BE2C (cell line): Measurements from ENCODE around the gene NKIRAS1.
"Not testable (repeated sequence)": the region's sequence is repeated elsewhere in the genome, so short reads cannot be mapped to it uniquely, and the experiment has no call there.

Source experiments
- DNase-seq: peaks from one replicate; pipeline ENCODE4 v3.0.0-alpha.2; 2020
- H3K27me3 ChIP-seq: fragments of 250-450 bp; sonication (Bioruptor Pico); 2 replicates; pipeline ENCODE4 v1.5.1; 2020; ENCODE audit warnings: mild to moderate bottlenecking
- H3K36me3 ChIP-seq: fragments of 250-450 bp; sonication (Bioruptor Pico); 2 replicates; pipeline ENCODE4 v1.5.1; 2020; ENCODE audit warnings: mild to moderate bottlenecking
- H3K4me1 ChIP-seq: fragments of 250-450 bp; sonication (Bioruptor Pico); 2 replicates; pipeline ENCODE4 v1.5.1; 2020
- H3K4me3 ChIP-seq: 2 replicates; pipeline ENCODE4 v1.5.1; 2011; ENCODE audit warnings: low read depth, low read length
- H3K9me3 ChIP-seq: fragments of 250-450 bp; sonication (Bioruptor Pico); 2 replicates; pipeline ENCODE4 v1.5.1; 2020
- TF ChIP-seq, protein P1 (sequence below): IDR thresholded peaks from 2 replicates; pipeline ENCODE4 v1.5.1; 2012; ENCODE audit warnings: mild to moderate bottlenecking, low read depth, low read length

Gene NKIRAS1

DNA sequence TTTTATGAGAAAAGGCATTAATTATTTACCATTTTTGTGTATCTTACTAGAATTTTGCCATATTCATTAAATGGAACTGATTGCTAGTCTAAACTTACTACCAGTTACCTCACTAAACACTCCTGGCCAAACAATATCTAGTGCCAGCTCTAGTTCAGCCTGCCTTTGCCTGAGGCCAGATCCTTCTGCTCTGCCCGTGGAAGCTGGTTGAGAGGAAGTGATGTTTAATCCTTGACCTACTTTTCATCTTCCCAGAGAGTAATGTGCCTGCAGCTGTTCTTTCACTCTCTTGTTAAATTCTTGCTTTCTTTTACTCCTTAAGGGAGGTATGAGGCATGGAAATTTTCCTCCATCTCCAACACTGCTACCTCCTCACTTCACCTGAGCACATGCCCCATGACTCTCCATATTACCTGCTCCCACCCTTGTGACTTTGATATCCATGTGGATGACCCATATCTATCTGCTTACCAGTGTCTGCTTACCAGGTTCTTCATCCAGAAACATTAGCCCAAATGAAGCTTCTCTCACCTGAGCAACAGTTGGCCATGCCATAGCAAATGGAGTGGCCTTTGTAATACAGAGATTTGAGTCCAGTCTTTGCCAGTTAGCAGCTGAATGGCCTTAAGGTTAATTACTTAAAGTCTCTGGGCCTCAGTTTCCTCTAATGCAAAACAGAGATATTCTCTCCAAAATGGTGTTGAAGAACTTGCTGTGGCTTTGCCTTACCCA is 57.6 kb downstream of the NKIRAS1 start:
- Histone ChIP-seq H3K27me3 (no peaks in the 10 kb centered on the region), H3K4me3 (no peak overlapping the region), H3K9me3 (no peaks in the 10 kb centered on the region), H3K4me1 (no peaks in the 10 kb centered on the region), H3K36me3 (no peaks in the 10 kb centered on the region)
- TF ChIP-seq, protein P1, sequence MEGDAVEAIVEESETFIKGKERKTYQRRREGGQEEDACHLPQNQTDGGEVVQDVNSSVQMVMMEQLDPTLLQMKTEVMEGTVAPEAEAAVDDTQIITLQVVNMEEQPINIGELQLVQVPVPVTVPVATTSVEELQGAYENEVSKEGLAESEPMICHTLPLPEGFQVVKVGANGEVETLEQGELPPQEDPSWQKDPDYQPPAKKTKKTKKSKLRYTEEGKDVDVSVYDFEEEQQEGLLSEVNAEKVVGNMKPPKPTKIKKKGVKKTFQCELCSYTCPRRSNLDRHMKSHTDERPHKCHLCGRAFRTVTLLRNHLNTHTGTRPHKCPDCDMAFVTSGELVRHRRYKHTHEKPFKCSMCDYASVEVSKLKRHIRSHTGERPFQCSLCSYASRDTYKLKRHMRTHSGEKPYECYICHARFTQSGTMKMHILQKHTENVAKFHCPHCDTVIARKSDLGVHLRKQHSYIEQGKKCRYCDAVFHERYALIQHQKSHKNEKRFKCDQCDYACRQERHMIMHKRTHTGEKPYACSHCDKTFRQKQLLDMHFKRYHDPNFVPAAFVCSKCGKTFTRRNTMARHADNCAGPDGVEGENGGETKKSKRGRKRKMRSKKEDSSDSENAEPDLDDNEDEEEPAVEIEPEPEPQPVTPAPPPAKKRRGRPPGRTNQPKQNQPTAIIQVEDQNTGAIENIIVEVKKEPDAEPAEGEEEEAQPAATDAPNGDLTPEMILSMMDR, result no peak
- DNase-seq, result no peak

DNA sequence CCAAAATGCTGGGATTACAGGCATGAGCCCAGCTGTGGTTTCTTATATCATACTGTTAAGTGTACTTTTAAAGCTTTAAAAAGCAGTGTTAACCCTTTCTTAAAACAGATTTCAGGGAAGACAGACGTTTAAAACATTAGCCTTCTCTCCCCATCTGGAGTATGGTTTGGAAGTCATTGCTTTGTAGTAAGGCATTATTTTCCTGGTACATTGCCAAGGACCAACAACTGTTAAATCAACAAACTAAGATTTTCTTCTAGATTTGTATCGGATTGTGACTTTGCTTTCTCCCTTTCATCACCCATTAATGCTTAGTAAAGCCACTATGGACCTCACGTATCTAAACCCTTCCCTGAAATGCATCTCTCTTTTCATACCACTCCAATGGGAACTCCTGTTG is 60.5 kb downstream of the NKIRAS1 start:
- TF ChIP-seq, protein P1, result no peak
- H3K36me3 ChIP-seq, result no peaks in the 10 kb centered on the region
- no peak for DNase-seq
- H3K9me3 ChIP-seq, result no peaks in the 10 kb centered on the region
- H3K27me3 ChIP-seq, result no peaks in the 10 kb centered on the region
- no peak overlapping the region for H3K4me3 ChIP-seq
- no peaks in the 10 kb centered on the region for H3K4me1 ChIP-seq

DNA sequence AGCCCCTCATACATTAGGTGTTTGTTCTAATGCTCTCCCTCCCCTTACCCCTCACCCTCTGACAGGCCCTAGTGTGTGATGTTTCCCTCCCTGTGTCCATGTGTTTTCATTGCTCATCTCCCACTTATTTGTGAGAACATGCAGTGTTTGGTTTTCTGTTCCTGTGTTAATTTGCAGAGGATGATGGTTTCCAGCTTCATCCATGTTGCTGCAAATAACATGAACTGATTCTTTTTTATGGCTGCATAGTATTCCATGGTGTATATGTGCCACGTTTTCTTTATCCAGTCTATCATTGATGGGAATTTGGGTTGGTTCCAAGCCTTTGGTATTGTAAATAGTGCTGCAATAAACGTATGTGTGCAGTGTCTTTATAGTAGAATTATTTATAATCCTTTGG is 67.3 kb downstream of the NKIRAS1 start:
- H3K4me3 ChIP-seq, H3K36me3 ChIP-seq, DNase-seq: not testable (repeated sequence)

DNA sequence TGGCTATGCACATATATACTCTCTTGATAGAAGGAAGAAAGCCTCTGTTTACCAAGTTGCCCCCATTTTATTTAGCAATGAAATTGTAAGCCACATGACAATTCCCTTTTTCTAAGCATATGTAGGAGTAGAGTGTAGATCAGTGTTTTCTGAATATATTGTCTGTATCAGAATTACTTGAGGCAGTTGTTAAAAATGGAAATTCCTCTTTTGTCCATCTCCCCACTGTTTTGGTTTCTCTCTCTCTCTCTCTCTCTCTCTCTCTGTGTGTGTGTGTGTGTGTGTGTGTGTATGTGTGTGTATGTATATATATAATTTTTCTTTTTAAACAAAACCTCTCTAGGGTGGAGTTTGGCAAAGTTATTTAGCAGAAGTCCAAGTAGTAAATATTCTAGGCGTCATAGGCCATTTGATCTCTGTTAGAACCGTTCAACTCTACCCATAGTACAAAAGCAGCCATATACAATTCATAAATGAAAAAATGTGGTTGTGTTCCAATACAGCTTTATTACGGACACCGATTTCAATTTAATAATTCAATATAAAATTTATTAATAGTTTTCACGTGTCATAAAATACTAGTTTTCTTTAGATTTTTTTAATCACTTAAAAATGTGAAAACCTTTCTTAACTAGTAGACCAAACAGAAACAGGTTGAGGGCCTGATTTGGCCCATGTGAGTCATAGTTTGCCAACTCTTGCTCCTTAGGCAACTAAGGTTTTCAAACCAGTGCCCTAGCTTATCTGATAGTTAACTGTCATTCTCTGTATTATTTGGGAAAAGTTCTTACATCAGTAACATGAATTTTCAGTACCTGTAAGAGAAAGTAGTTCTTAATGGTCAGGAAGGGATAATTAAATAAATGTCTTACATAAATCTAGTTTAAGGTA is 71.2 kb downstream of the NKIRAS1 start:
- TF ChIP-seq, protein P1, result no peak
- H3K4me1 ChIP-seq, result no peaks in the 10 kb centered on the region
- H3K9me3 ChIP-seq, result no peaks in the 10 kb centered on the region
- H3K36me3 ChIP-seq, result no peaks in the 10 kb centered on the region
- H3K27me3 ChIP-seq, result no peaks in the 10 kb centered on the region
- no peak overlapping the region for H3K4me3 ChIP-seq
- no peak for DNase-seq

More for the DNA sequence above, 67.3 kb downstream of the NKIRAS1 start:
- not testable (repeated sequence) for H3K9me3 ChIP-seq, H3K27me3 ChIP-seq, H3K4me1 ChIP-seq

DNA sequence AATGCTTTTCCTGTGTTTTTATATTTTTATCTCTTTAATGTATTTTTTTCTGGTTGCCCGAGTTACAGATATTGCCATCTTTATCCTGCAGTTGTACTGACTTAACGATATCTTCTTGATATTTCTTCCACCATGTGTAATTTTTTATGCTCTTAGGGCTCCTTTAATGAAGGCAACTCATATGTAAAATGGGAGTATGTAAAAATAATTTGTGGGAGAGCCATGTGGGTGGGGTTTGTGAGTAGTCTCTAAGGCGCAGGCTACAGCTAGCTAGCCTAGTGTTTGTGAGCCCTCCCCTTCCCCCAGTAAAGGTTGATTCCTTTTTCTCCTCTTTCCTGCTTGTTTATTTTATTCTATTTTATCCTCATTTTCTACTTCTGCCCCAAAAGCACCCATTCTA is 72.9 kb downstream of the NKIRAS1 start:
- H3K27me3 ChIP-seq, result no peaks in the 10 kb centered on the region
- H3K36me3 ChIP-seq, result no peaks in the 10 kb centered on the region
- no peaks in the 10 kb centered on the region for H3K4me1 ChIP-seq
- no peak for DNase-seq
- TF ChIP-seq, protein P1, result no peak
- no peak overlapping the region for H3K4me3 ChIP-seq
- H3K9me3 ChIP-seq, result no peaks in the 10 kb centered on the region
